ENCODE measurements around the gene RNF130.

GRCh38 chr5:180107005-180107404 is 35.4 kb upstream of the RNF130 start:
- no peak for TF ChIP-seq CTCF (IDR thresholded peaks at IDR 0.05)
- TF ChIP-seq POLR2AphosphoS5 (IDR thresholded peaks at IDR 0.05): no peak
- no peak for TF ChIP-seq POLR2A (IDR thresholded peaks at IDR 0.05)
- TF ChIP-seq EP300 (IDR thresholded peaks at IDR 0.05): no peak
